ENCODE data around the gene FAM120AOS. TPM values are rescaled to one million over a fixed set of nuclear protein-coding genes. Genes with fewer than 3 reads are reported as not detected.

Gene FAM120AOS
- total RNA-seq, 1 donor from 2014 or later = 47.1 TPM

DNA sequence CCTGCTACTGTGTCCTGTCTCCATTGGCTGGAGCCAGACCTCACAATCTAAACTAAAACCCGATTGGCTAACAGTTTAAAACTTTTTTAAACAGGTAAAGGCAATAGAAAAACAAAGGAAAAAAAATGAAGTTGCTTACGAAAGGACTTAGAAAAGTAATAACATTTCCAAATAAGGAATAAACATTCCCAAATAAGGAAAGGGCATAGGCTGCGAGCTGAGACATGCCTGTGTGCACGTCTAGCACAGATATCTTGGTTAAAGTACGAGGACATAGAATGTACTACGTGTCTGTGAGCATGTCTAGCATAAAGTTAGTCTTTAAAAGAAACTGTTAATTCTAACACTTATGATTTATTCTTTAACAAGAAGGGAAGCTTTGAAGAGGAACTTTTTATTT is 17.2 kb downstream of the FAM120AOS start:
- DNase-seq (ENCODE audit: low read depth) = peak; percentile 71
- no peaks in the 10 kb centered on the region for H3K27me3 ChIP-seq (ENCODE audit: control insufficient read depth, insufficient read depth, low read length)
- no peak for FAIRE-seq
- H3K4me3 ChIP-seq (ENCODE audit: low read depth, low read length) = no peak overlapping the region
- H3K36me3 ChIP-seq (ENCODE audit: control insufficient read depth, insufficient read depth, low read length) = no peaks in the 10 kb centered on the region
- TF ChIP-seq, protein P1, sequence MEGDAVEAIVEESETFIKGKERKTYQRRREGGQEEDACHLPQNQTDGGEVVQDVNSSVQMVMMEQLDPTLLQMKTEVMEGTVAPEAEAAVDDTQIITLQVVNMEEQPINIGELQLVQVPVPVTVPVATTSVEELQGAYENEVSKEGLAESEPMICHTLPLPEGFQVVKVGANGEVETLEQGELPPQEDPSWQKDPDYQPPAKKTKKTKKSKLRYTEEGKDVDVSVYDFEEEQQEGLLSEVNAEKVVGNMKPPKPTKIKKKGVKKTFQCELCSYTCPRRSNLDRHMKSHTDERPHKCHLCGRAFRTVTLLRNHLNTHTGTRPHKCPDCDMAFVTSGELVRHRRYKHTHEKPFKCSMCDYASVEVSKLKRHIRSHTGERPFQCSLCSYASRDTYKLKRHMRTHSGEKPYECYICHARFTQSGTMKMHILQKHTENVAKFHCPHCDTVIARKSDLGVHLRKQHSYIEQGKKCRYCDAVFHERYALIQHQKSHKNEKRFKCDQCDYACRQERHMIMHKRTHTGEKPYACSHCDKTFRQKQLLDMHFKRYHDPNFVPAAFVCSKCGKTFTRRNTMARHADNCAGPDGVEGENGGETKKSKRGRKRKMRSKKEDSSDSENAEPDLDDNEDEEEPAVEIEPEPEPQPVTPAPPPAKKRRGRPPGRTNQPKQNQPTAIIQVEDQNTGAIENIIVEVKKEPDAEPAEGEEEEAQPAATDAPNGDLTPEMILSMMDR (IDR thresholded peaks at IDR 0.05; ENCODE audit: insufficient read depth, low read length, severe bottlenecking) = no peak

DNA sequence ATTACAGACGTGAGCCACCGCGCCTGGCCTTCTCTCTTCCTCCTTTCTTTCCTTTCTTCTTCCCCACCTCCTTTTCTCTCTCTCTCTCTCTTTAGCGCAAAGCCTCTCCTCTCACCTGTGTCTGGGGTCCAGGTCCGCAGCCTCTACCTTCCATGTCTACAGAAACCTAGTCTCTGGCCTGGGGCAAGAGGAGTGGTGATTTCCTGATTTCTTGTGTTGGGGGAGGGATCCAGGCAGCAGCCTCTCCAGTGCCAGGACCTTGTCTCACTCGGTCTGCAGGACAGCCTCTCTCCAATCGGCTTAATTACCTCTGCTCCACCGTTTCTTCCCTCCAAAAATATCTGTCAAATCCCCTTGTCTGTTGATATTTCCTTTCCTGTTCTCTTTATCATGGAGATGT is 18.0 kb downstream of the FAM120AOS start:
- FAIRE-seq (no peak), DNase-seq (ENCODE audit: low read depth) (no peak)
- H3K27me3 ChIP-seq (ENCODE audit: control insufficient read depth, insufficient read depth, low read length) = no peaks in the 10 kb centered on the region
- TF ChIP-seq, protein P1 (IDR thresholded peaks at IDR 0.05; ENCODE audit: insufficient read depth, low read length, severe bottlenecking) = no peak
- H3K36me3 ChIP-seq (ENCODE audit: control insufficient read depth, insufficient read depth, low read length) = no peaks in the 10 kb centered on the region
- H3K4me3 ChIP-seq (ENCODE audit: low read depth, low read length) = no peak overlapping the region

DNA sequence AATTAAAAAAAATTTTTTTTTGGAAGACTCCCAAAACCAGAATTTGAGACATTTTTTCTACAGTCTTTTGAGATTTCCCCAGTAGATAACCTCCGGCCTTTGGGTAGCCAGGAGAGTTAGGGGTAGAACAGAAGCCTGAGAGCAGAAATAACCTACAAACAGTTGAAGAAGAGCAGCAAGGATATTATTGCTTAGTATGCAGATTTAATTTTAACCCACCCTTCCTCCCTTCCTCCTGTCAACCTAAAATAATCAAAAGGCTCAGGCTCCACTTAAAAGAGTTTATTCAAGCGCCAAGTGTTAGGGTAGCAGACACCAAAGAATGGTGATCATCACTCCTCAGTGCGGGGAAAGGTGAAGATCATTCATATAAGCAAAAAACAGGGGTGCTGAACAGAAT is 19.3 kb downstream of the FAM120AOS start:
- FAIRE-seq (no peak), DNase-seq (ENCODE audit: low read depth) (no peak)
- no peaks in the 10 kb centered on the region for H3K36me3 ChIP-seq (ENCODE audit: control insufficient read depth, insufficient read depth, low read length)
- no peak overlapping the region for H3K4me3 ChIP-seq (ENCODE audit: low read depth, low read length)
- H3K27me3 ChIP-seq (ENCODE audit: control insufficient read depth, insufficient read depth, low read length) = no peaks in the 10 kb centered on the region
- TF ChIP-seq, protein P1 (IDR thresholded peaks at IDR 0.05; ENCODE audit: insufficient read depth, low read length, severe bottlenecking) = no peak

DNA sequence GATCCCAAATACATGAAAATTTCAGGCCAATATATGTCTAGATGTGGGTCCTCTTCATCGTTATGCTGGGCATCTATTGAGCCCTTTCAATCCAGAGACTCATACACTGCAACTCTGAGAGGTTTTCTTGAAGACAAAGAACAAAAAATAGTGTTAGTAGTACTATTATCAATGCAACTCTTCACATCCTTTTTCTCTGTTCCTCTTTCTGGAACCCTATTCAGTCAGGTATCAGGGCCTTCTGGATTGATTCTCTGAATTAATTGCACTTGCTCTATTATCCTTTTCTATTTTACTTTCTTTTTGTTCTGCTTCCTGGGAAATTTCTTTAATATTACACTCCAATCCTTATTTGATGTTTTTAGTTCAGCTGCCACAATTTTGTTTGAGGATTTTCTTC is 20.4 kb downstream of the FAM120AOS start:
- FAIRE-seq = no peak
- no peaks in the 10 kb centered on the region for H3K27me3 ChIP-seq (ENCODE audit: control insufficient read depth, insufficient read depth, low read length)

DNA sequence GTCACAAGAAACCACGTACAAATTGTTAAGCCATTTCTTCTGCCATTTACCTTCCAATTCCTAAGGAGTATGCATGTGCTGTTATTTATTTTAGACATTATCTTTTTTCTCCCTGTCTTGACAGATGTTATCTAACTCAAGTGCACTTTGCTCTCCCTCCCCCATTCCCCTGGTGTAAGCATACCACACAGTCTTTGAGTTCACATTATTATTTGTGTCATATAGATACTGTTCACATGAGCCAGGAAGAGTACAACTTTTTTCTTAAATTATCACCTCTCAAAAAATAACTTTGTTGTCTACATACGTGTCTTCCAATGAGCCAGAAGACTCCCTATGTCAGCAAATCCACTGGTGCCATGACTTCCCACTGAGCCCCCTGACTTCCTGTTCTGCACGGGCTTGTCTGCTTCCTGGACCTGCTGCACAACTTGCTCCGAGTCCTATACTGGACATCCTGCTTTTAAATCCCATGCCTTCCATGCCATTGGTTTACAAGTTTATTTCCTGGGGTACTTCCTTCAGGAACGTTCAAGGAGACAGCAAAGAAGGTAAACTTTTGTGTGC is 21.8 kb downstream of the FAM120AOS start:
- no peak for DNase-seq (ENCODE audit: low read depth)
- no peaks in the 10 kb centered on the region for H3K27me3 ChIP-seq (ENCODE audit: control insufficient read depth, insufficient read depth, low read length)
- no peaks in the 10 kb centered on the region for H3K36me3 ChIP-seq (ENCODE audit: control insufficient read depth, insufficient read depth, low read length)
- TF ChIP-seq, protein P1 (IDR thresholded peaks at IDR 0.05; ENCODE audit: insufficient read depth, low read length, severe bottlenecking) = no peak
- no peak overlapping the region for H3K4me3 ChIP-seq (ENCODE audit: low read depth, low read length)
- no peak for FAIRE-seq

More for the DNA sequence above, 20.4 kb downstream of the FAM120AOS start:
- DNase-seq (ENCODE audit: low read depth) = no peak
- TF ChIP-seq, protein P1 (IDR thresholded peaks at IDR 0.05; ENCODE audit: insufficient read depth, low read length, severe bottlenecking) = no peak
- Histone ChIP-seq H3K4me3 (ENCODE audit: low read depth, low read length) (no peak overlapping the region), H3K36me3 (ENCODE audit: control insufficient read depth, insufficient read depth, low read length) (no peaks in the 10 kb centered on the region)
